ENCODE data around the gene MESP2.

Gene MESP2

GRCh38 chr15:89768071-89768500 lies 8.0 kb upstream of the MESP2 start:
- no peak overlapping the region for H3K9ac ChIP-seq (ENCODE audit: low read length)
- TF ChIP-seq EZH2 (optimal IDR thresholded peaks at IDR 0.05; ENCODE audit: low read depth, low read length): no peak
- no peak for TF ChIP-seq CTCF (IDR thresholded peaks at IDR 0.05; ENCODE audit: low read length)
- TF ChIP-seq EZH2phosphoT487 (IDR thresholded peaks at IDR 0.05; ENCODE audit: low read length): no peak
- H3K9me2 ChIP-seq (replicated peaks; ENCODE audit: insufficient read depth, low read length): no peaks in the 10 kb centered on the region
- no peaks in the 10 kb centered on the region for H3F3A ChIP-seq (ENCODE audit: insufficient read depth, low read length)
- H3K4me2 ChIP-seq (ENCODE audit: low read depth, low read length): no peak overlapping the region
- H3K9me3 ChIP-seq (replicated peaks; ENCODE audit: insufficient read depth, low read length): no peaks in the 10 kb centered on the region
- H3K4me1 ChIP-seq (ENCODE audit: low read length): 0 out of 2 replicates have a peak, but pooled peaks cover 2% of the 10 kb centered on the region
- no peak overlapping the region for H2AFZ ChIP-seq (ENCODE audit: low read length)
- no peak for DNase-seq
- no peaks in the 10 kb centered on the region for H3K36me3 ChIP-seq (replicated peaks; ENCODE audit: insufficient read depth, low read length)
- no peaks in the 10 kb centered on the region for H3K27me3 ChIP-seq (replicated peaks; ENCODE audit: insufficient read depth, low read length)
- H3K79me2 ChIP-seq (ENCODE audit: low read length): no peaks in the 10 kb centered on the region
- no peaks in the 10 kb centered on the region for H4K20me1 ChIP-seq (ENCODE audit: insufficient read depth, low read length)
- H3K27ac ChIP-seq (ENCODE audit: low read length): no peak overlapping the region
- H3K4me3 ChIP-seq (ENCODE audit: low read length): no peak overlapping the region

GRCh38 chr15:89769366-89769765 lies 6.8 kb upstream of the MESP2 start:
- no peak overlapping the region for H2AFZ ChIP-seq (ENCODE audit: low read length)

GRCh38 chr15:89770041-89770440 lies 6.1 kb upstream of the MESP2 start:
- no peak overlapping the region for H3K4me2 ChIP-seq (ENCODE audit: low read depth, low read length)
- H3F3A ChIP-seq (ENCODE audit: insufficient read depth, low read length): no peaks in the 10 kb centered on the region
- H3K4me1 ChIP-seq (ENCODE audit: low read length): no peaks in the 10 kb centered on the region
- no peaks in the 10 kb centered on the region for H3K79me2 ChIP-seq (ENCODE audit: low read length)
- no peak overlapping the region for H3K4me3 ChIP-seq (ENCODE audit: low read length)
- TF ChIP-seq EZH2phosphoT487 (IDR thresholded peaks at IDR 0.05; ENCODE audit: low read length) (no peak), CTCF (IDR thresholded peaks at IDR 0.05; ENCODE audit: low read length) (no peak), EZH2 (optimal IDR thresholded peaks at IDR 0.05; ENCODE audit: low read depth, low read length) (no peak)
- no peaks in the 10 kb centered on the region for H4K20me1 ChIP-seq (ENCODE audit: insufficient read depth, low read length)
- H2AFZ ChIP-seq (ENCODE audit: low read length): no peak overlapping the region
- H3K27ac ChIP-seq (ENCODE audit: low read length): no peak overlapping the region
- H3K9me3 ChIP-seq (replicated peaks; ENCODE audit: insufficient read depth, low read length): no peaks in the 10 kb centered on the region
- DNase-seq: no peak
- H3K36me3 ChIP-seq (replicated peaks; ENCODE audit: insufficient read depth, low read length): no peaks in the 10 kb centered on the region
- no peak overlapping the region for H3K9ac ChIP-seq (ENCODE audit: low read length)
- H3K27me3 ChIP-seq (replicated peaks; ENCODE audit: insufficient read depth, low read length): no peaks in the 10 kb centered on the region
- H3K9me2 ChIP-seq (replicated peaks; ENCODE audit: insufficient read depth, low read length): no peaks in the 10 kb centered on the region

More at GRCh38 chr15:89769366-89769765, 6.8 kb upstream of the MESP2 start:
- no peaks in the 10 kb centered on the region for H4K20me1 ChIP-seq (ENCODE audit: insufficient read depth, low read length)
- no peak overlapping the region for H3K9ac ChIP-seq (ENCODE audit: low read length)
- DNase-seq: no peak
- no peaks in the 10 kb centered on the region for H3K79me2 ChIP-seq (ENCODE audit: low read length)
- no peak overlapping the region for H3K4me2 ChIP-seq (ENCODE audit: low read depth, low read length)
- no peaks in the 10 kb centered on the region for H3K4me1 ChIP-seq (ENCODE audit: low read length)
- no peaks in the 10 kb centered on the region for H3K9me3 ChIP-seq (replicated peaks; ENCODE audit: insufficient read depth, low read length)
- H3K4me3 ChIP-seq (ENCODE audit: low read length): no peak overlapping the region
- no peaks in the 10 kb centered on the region for H3K27me3 ChIP-seq (replicated peaks; ENCODE audit: insufficient read depth, low read length)
- TF ChIP-seq CTCF (IDR thresholded peaks at IDR 0.05; ENCODE audit: low read length) (no peak), EZH2phosphoT487 (IDR thresholded peaks at IDR 0.05; ENCODE audit: low read length) (no peak), EZH2 (optimal IDR thresholded peaks at IDR 0.05; ENCODE audit: low read depth, low read length) (no peak)
- H3K27ac ChIP-seq (ENCODE audit: low read length): no peak overlapping the region
- H3K9me2 ChIP-seq (replicated peaks; ENCODE audit: insufficient read depth, low read length): no peaks in the 10 kb centered on the region
- H3F3A ChIP-seq (ENCODE audit: insufficient read depth, low read length): no peaks in the 10 kb centered on the region
- H3K36me3 ChIP-seq (replicated peaks; ENCODE audit: insufficient read depth, low read length): no peaks in the 10 kb centered on the region
